ENCODE data around the gene DBN1. TPM values are rescaled to one million over a fixed set of nuclear protein-coding genes. Genes with fewer than 3 reads are reported as not detected.

DBN1 gene
- polyA plus RNA-seq, 1 donor (not counting 4 experiments of a cell fraction or from before 2014, with no cell fraction given): 59.4 TPM

GRCh38 chr5:177484902-177485549, 11.6 kb upstream of the DBN1 start:
- Histone ChIP-seq H4K20me1 (ENCODE audit: control insufficient read depth, extremely low read depth, insufficient read depth, low read length) (peaks cover 4% of the 10 kb centered on the region), H3K4me2 (ENCODE audit: control insufficient read depth, extremely low read depth, insufficient read depth, low read depth, low read length) (no peak overlapping the region), H2AFZ (ENCODE audit: control insufficient read depth, low read length) (no peak overlapping the region), H3K4me1 (ENCODE audit: control insufficient read depth, extremely low read depth, insufficient read depth, low read length) (no peaks in the 10 kb centered on the region), H3K4me3 (ENCODE audit: control insufficient read depth in 2 of 3, extremely low read depth in 1 of 3, insufficient read depth in 2 of 3, low read depth in 1 of 3, low read length in 3 of 3) (no peak overlapping the region), H3K27me3 (ENCODE audit: control insufficient read depth, extremely low read depth, insufficient read depth, low read length) (no peaks in the 10 kb centered on the region), H3K9me1 (ENCODE audit: control insufficient read depth, extremely low read depth, insufficient read depth, low read length) (no peaks in the 10 kb centered on the region), H3K27ac (ENCODE audit: control insufficient read depth, insufficient read depth, low read length) (no peak overlapping the region), H3K36me3 (ENCODE audit: control insufficient read depth in 2 of 2, extremely low read depth in 1 of 2, insufficient read depth in 2 of 2, low read length in 2 of 2) (peaks cover 41 to 48% of the 10 kb centered on the region in 2 experiments), H3K9me3 (ENCODE audit: control insufficient read depth, low read depth, low read length) (no peaks in the 10 kb centered on the region), H3K79me2 (ENCODE audit: control insufficient read depth, insufficient read depth, low read length) (peaks cover 3% of the 10 kb centered on the region), H3K9ac (ENCODE audit: control insufficient read depth, extremely low read depth, insufficient read depth, low read length) (no peak overlapping the region)
- no peak for TF ChIP-seq EZH2 (IDR thresholded peaks at IDR 0.05; ENCODE audit: low read length)
- TF ChIP-seq, protein P1, sequence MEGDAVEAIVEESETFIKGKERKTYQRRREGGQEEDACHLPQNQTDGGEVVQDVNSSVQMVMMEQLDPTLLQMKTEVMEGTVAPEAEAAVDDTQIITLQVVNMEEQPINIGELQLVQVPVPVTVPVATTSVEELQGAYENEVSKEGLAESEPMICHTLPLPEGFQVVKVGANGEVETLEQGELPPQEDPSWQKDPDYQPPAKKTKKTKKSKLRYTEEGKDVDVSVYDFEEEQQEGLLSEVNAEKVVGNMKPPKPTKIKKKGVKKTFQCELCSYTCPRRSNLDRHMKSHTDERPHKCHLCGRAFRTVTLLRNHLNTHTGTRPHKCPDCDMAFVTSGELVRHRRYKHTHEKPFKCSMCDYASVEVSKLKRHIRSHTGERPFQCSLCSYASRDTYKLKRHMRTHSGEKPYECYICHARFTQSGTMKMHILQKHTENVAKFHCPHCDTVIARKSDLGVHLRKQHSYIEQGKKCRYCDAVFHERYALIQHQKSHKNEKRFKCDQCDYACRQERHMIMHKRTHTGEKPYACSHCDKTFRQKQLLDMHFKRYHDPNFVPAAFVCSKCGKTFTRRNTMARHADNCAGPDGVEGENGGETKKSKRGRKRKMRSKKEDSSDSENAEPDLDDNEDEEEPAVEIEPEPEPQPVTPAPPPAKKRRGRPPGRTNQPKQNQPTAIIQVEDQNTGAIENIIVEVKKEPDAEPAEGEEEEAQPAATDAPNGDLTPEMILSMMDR (optimal IDR thresholded peaks at IDR 0.05 in 1 of 3, IDR thresholded peaks at IDR 0.05 in 1 of 3, conservative IDR thresholded peaks at IDR 0.05 in 1 of 3; ENCODE audit: extremely low read depth in 1 of 3, insufficient read depth in 2 of 3, low read length in 3 of 3): no peak
- dilution Hi-C loops (cut with MboI; ENCODE audit: extremely low pct_ligation_motif_present, low sequenced_read_pairs): no loop called here
- FAIRE-seq (no peak), DNase-seq (ENCODE audit: low read depth, low spot score) (no peak)

DNA sequence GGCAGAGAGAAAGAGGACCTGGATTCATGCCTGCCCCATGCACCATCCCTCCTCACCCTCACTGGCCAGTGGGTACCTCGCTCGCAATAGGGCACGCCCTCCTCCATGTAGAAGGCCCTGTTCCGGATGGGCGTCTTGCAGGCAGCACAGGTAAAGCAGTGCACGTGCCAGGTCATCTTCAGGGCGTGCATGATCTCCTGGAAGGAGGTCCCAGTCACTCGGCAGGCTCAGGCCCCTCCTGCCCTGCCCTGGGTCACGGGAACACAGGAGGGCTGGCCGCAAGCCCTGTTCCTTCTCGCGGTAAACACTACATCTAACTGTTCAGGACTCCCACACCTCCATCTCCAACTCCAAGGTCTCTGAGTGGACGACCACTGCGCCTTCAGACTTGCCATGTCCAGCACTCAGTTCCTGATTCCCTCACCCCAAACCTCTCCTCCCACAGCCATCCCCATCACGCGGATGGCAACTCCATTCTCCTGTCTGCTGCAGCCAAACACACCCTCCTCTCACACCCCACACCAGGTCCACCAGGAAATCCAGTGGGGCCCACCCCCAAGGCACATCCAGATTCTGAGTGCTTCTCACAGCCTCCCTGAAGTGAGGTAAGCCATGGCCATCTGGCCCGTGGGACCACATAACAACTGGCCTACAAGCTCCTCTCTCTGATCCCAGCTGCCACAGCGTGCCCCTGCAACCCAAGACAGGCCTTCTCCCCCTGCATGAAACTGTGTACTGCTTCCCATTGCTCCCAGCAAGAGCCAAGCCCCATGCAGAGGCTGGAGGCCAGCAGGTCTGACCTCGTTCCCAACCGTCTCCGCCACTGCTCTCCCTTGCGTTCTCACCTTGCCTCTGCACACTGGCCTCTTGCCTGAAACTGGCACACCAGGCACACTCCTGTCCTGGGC, 10.8 kb upstream of the DBN1 start:
- H3K9me1 ChIP-seq (ENCODE audit: control insufficient read depth, extremely low read depth, insufficient read depth, low read length): no peaks in the 10 kb centered on the region
- TF ChIP-seq, protein P1 (optimal IDR thresholded peaks at IDR 0.05 in 1 of 3, IDR thresholded peaks at IDR 0.05 in 1 of 3, conservative IDR thresholded peaks at IDR 0.05 in 1 of 3; ENCODE audit: extremely low read depth in 1 of 3, insufficient read depth in 2 of 3, low read length in 3 of 3): no peak
- TF ChIP-seq EZH2 (IDR thresholded peaks at IDR 0.05; ENCODE audit: low read length): no peak
- dilution Hi-C loops (cut with MboI; ENCODE audit: extremely low pct_ligation_motif_present, low sequenced_read_pairs): no loop called here
- peaks cover 4% of the 10 kb centered on the region for H3K4me1 ChIP-seq (ENCODE audit: control insufficient read depth, extremely low read depth, insufficient read depth, low read length)
- FAIRE-seq (no peak), DNase-seq (ENCODE audit: low read depth, low spot score) (no peak)
- no peak overlapping the region for H3K4me2 ChIP-seq (ENCODE audit: control insufficient read depth, extremely low read depth, insufficient read depth, low read depth, low read length)
- no peak overlapping the region for H2AFZ ChIP-seq (ENCODE audit: control insufficient read depth, low read length)
- H3K9ac ChIP-seq (ENCODE audit: control insufficient read depth, extremely low read depth, insufficient read depth, low read length): no peak overlapping the region
- H3K36me3 ChIP-seq (ENCODE audit: control insufficient read depth in 2 of 2, extremely low read depth in 1 of 2, insufficient read depth in 2 of 2, low read length in 2 of 2): peaks cover 36 to 43% of the 10 kb centered on the region in 2 experiments
- no peak overlapping the region for H3K27ac ChIP-seq (ENCODE audit: control insufficient read depth, insufficient read depth, low read length)
- no peaks in the 10 kb centered on the region for H3K27me3 ChIP-seq (ENCODE audit: control insufficient read depth, extremely low read depth, insufficient read depth, low read length)
- H3K4me3 ChIP-seq (ENCODE audit: control insufficient read depth in 2 of 3, extremely low read depth in 1 of 3, insufficient read depth in 2 of 3, low read depth in 1 of 3, low read length in 3 of 3): no peak overlapping the region
- H4K20me1 ChIP-seq (ENCODE audit: control insufficient read depth, extremely low read depth, insufficient read depth, low read length): peaks cover 2% of the 10 kb centered on the region
- H3K79me2 ChIP-seq (ENCODE audit: control insufficient read depth, insufficient read depth, low read length): no peaks in the 10 kb centered on the region
- no peaks in the 10 kb centered on the region for H3K9me3 ChIP-seq (ENCODE audit: control insufficient read depth, low read depth, low read length)
